ENCODE measurements around the gene RIBC2. TPM values are rescaled to one million over a fixed set of nuclear protein-coding genes. Genes with fewer than 3 reads are reported as not detected.

RIBC2 gene
- total and polyA plus RNA-seq, 2 of the 13 experiments (the other 11 are each of a cell fraction or from before 2014, with no cell fraction given): 0.55 TPM; not detected in 1

DNA sequence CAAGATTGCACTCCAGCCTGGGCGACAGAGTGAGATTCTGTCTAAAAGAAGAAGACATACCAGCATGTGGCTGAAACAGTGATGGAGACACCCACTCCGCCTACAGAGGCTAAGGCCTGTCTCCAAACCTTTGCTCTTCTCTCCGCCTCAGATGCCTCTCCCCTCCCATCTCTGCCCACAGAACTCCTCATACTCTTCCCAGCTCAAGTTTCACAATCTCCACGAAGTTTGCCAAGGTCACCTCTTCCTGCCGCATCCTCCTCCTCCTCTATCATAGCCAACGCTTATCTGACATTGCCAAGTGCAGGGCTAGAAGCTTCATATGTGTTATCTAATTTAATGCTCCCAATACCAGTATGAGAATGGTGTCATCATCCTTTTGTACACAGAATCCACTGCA, 63.3 kb downstream of the RIBC2 start (continued):
- TF ChIP-seq POLR2G (IDR thresholded peaks at IDR 0.05; ENCODE audit: low read depth, low read length) (no peak), NBN (conservative IDR thresholded peaks at IDR 0.05) (no peak), ATM (IDR thresholded peaks at IDR 0.05; ENCODE audit: borderline replicate concordance) (no peak), ZNF260 (CRISPR knock-in tag; IDR thresholded peaks at IDR 0.05; ENCODE audit: borderline replicate concordance, low read depth) (no peak), ZMAT3 (CRISPR knock-in tag; conservative IDR thresholded peaks at IDR 0.05) (no peak), FOSL2 (CRISPR knock-in tag; IDR thresholded peaks at IDR 0.05) (no peak), FOXM1 (CRISPR knock-in tag; IDR thresholded peaks at IDR 0.05) (no peak), KDM4B (CRISPR knock-in tag; IDR thresholded peaks at IDR 0.05) (no peak), CEBPG (CRISPR knock-in tag; IDR thresholded peaks at IDR 0.05) (peak; percentile 17; the same call in 1 of the 2 replicates), PHF21A (CRISPR knock-in tag; IDR thresholded peaks at IDR 0.05) (0 out of 2 replicates have a peak, but pooled peaks have one; percentile 18), GATAD2A (CRISPR knock-in tag; IDR thresholded peaks at IDR 0.05) (no peak), THYN1 (CRISPR knock-in tag; IDR thresholded peaks at IDR 0.05; ENCODE audit: borderline replicate concordance, low read depth) (no peak), TCF7 (IDR thresholded peaks at IDR 0.05; ENCODE audit: low read depth) (no peak), CEBPB (IDR thresholded peaks at IDR 0.05; ENCODE audit: borderline replicate concordance, low read depth, low read length) (peak; percentile 16; the same call in 1 of the 2 replicates), NR1H2 (CRISPR knock-in tag; IDR thresholded peaks at IDR 0.05; ENCODE audit: borderline replicate concordance, low read depth) (no peak), EZH2 (conservative IDR thresholded peaks at IDR 0.05; ENCODE audit: low read depth, low read length) (no peak), NFE2 (CRISPR knock-in tag; IDR thresholded peaks at IDR 0.05) (no peak), ZBTB38 (CRISPR knock-in tag; IDR thresholded peaks at IDR 0.05) (no peak), GLI4 (CRISPR knock-in tag; IDR thresholded peaks at IDR 0.05; ENCODE audit: borderline replicate concordance) (no peak), RFX5 (IDR thresholded peaks at IDR 0.05; ENCODE audit: low read depth, low read length) (no peak), KDM1A (CRISPR knock-in tag; IDR thresholded peaks at IDR 0.05) (no peak), CHD4 (IDR thresholded peaks at IDR 0.05; ENCODE audit: borderline replicate concordance, low read length) (no peak), ZNF614 (CRISPR knock-in tag; IDR thresholded peaks at IDR 0.05; ENCODE audit: borderline replicate concordance) (no peak)
- TF ChIP-seq, protein P1, sequence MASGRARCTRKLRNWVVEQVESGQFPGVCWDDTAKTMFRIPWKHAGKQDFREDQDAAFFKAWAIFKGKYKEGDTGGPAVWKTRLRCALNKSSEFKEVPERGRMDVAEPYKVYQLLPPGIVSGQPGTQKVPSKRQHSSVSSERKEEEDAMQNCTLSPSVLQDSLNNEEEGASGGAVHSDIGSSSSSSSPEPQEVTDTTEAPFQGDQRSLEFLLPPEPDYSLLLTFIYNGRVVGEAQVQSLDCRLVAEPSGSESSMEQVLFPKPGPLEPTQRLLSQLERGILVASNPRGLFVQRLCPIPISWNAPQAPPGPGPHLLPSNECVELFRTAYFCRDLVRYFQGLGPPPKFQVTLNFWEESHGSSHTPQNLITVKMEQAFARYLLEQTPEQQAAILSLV (CRISPR knock-in tag; IDR thresholded peaks at IDR 0.05; ENCODE audit: borderline replicate concordance): no peak
- TF ChIP-seq, protein P2, sequence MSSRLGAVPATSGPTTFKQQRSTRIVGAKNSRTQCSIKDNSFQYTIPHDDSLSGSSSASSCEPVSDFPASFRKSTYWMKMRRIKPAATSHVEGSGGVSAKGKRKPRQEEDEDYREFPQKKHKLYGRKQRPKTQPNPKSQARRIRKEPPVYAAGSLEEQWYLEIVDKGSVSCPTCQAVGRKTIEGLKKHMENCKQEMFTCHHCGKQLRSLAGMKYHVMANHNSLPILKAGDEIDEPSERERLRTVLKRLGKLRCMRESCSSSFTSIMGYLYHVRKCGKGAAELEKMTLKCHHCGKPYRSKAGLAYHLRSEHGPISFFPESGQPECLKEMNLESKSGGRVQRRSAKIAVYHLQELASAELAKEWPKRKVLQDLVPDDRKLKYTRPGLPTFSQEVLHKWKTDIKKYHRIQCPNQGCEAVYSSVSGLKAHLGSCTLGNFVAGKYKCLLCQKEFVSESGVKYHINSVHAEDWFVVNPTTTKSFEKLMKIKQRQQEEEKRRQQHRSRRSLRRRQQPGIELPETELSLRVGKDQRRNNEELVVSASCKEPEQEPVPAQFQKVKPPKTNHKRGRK (CRISPR knock-in tag; IDR thresholded peaks at IDR 0.05): no peak
- TF ChIP-seq, protein P3, sequence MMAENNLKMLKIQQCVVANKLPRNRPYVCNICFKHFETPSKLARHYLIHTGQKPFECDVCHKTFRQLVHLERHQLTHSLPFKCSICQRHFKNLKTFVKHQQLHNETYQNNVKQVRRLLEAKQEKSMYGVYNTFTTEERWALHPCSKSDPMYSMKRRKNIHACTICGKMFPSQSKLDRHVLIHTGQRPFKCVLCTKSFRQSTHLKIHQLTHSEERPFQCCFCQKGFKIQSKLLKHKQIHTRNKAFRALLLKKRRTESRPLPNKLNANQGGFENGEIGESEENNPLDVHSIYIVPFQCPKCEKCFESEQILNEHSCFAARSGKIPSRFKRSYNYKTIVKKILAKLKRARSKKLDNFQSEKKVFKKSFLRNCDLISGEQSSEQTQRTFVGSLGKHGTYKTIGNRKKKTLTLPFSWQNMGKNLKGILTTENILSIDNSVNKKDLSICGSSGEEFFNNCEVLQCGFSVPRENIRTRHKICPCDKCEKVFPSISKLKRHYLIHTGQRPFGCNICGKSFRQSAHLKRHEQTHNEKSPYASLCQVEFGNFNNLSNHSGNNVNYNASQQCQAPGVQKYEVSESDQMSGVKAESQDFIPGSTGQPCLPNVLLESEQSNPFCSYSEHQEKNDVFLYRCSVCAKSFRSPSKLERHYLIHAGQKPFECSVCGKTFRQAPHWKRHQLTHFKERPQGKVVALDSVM (CRISPR knock-in tag; IDR thresholded peaks at IDR 0.05): peak; percentile 52; the same call in 1 of the 2 replicates
- TF ChIP-seq, protein P4, sequence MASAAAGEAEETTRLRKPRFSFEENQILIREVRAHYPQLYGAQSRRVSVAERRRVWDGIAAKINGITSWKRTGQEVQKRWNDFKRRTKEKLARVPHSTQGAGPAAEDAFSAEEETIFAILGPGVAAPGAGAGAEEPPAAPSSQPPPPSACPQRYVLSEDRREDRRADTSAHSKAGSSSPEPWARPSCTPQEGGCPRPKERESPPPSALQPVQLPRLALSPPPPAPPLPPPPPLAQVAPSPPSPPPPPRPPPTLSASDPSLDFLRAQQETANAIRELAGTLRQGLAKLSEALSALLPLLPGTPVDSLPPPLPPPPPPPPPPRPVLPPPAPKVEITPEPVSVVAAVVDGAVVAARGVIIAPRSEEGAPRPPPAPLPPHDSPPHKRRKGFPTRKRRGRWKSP (CRISPR knock-in tag; IDR thresholded peaks at IDR 0.05): no peak
- TF ChIP-seq, protein P5, sequence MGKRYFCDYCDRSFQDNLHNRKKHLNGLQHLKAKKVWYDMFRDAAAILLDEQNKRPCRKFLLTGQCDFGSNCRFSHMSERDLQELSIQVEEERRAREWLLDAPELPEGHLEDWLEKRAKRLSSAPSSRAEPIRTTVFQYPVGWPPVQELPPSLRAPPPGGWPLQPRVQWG (CRISPR knock-in tag; IDR thresholded peaks at IDR 0.05; ENCODE audit: borderline replicate concordance, low read depth): no peak

All from HepG2 (cell line).